ENCODE measurements around the gene BSPRY. TPM values are rescaled to one million over a fixed set of nuclear protein-coding genes. Genes with fewer than 3 reads are reported as not detected.

BSPRY gene
- total and polyA plus RNA-seq, 2 of the 13 experiments (the other 11 are each of a cell fraction or from before 2014, with no cell fraction given) = 0.09 to 0.26 TPM

GRCh38 chr9:113380869-113381378, 31.6 kb downstream of the BSPRY start (continued):
- no peak for TF ChIP-seq CBFB (CRISPR knock-in tag; IDR thresholded peaks at IDR 0.05)
- TF ChIP-seq ARID5B (CRISPR knock-in tag; IDR thresholded peaks at IDR 0.05) = 0 out of 2 replicates have a peak, but pooled peaks have one; percentile 9
- TF ChIP-seq PCBP2 (optimal IDR thresholded peaks at IDR 0.05; ENCODE audit: low read depth, low read length, poor library complexity, severe bottlenecking) = no peak
- TF ChIP-seq RARA (CRISPR knock-in tag; IDR thresholded peaks at IDR 0.05) = peak; percentile 20; the same call in 1 of the 2 replicates
- TF ChIP-seq, protein P1, sequence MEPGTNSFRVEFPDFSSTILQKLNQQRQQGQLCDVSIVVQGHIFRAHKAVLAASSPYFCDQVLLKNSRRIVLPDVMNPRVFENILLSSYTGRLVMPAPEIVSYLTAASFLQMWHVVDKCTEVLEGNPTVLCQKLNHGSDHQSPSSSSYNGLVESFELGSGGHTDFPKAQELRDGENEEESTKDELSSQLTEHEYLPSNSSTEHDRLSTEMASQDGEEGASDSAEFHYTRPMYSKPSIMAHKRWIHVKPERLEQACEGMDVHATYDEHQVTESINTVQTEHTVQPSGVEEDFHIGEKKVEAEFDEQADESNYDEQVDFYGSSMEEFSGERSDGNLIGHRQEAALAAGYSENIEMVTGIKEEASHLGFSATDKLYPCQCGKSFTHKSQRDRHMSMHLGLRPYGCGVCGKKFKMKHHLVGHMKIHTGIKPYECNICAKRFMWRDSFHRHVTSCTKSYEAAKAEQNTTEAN (CRISPR knock-in tag; conservative IDR thresholded peaks at IDR 0.05) = no peak
- no peak for TF ChIP-seq BRD4 (CRISPR knock-in tag; IDR thresholded peaks at IDR 0.05)
- 0 out of 2 replicates have a peak, but pooled peaks have one; percentile 30 for TF ChIP-seq ELF3 (CRISPR knock-in tag; IDR thresholded peaks at IDR 0.05)
- no peak for TF ChIP-seq SOX13 (IDR thresholded peaks at IDR 0.05)
- peak in 1 of 2 experiments; percentile 18; a peak in 1 of 4 replicates for TF ChIP-seq SOX13 (CRISPR knock-in tag; conservative IDR thresholded peaks at IDR 0.05 in 1 of 2, IDR thresholded peaks at IDR 0.05 in 1 of 2)
- TF ChIP-seq SOX5 (CRISPR knock-in tag; IDR thresholded peaks at IDR 0.05; ENCODE audit: borderline replicate concordance) = 0 out of 2 replicates have a peak, but pooled peaks have one; percentile 8
- TF ChIP-seq ZNF562 (CRISPR knock-in tag; IDR thresholded peaks at IDR 0.05; ENCODE audit: borderline replicate concordance) = no peak
- no peak for TF ChIP-seq POLR2A (IDR thresholded peaks at IDR 0.05; ENCODE audit: insufficient read depth in 1 of 2, low read depth in 2 of 2, low read length in 2 of 2)
- no peak for TF ChIP-seq KLF11 (CRISPR knock-in tag; IDR thresholded peaks at IDR 0.05)
- TF ChIP-seq RXRB (CRISPR knock-in tag; IDR thresholded peaks at IDR 0.05; ENCODE audit: borderline replicate concordance) = no peak
- TF ChIP-seq AHDC1 (CRISPR knock-in tag; IDR thresholded peaks at IDR 0.05; ENCODE audit: borderline replicate concordance) = 0 out of 2 replicates have a peak, but pooled peaks have one; percentile 19
- no peak for TF ChIP-seq ZEB1 (IDR thresholded peaks at IDR 0.05; ENCODE audit: insufficient replicate concordance, low read depth)
- TF ChIP-seq HOXA3 (CRISPR knock-in tag; IDR thresholded peaks at IDR 0.05) = no peak
- TF ChIP-seq SOX6 (IDR thresholded peaks at IDR 0.05) = no peak
- TF ChIP-seq SOX6 (CRISPR knock-in tag; IDR thresholded peaks at IDR 0.05) = peak; percentile 25; the same call in 1 of the 2 replicates
- TF ChIP-seq JUND (CRISPR knock-in tag; IDR thresholded peaks at IDR 0.05) = no peak
